Pulmonary artery endothelial cell (primary cell): ENCODE measurements around the gene CXCL16. TPM values are rescaled to one million over a fixed set of nuclear protein-coding genes. Genes with fewer than 3 reads are reported as not detected.

Experiments used
- DNase-seq: peaks from one replicate; pipeline ENCODE4 v3.0.0-alpha.2; 2011; ENCODE audit warnings: low read depth, low spot score
- total RNA-seq: library from RNA; depleted of rRNA; stranded (reverse); fragments of >200 nt; gene quantifications from 2 replicates; pipeline ENCODE4 v1.2.3, GENCODE V29; 2014

Gene CXCL16, protein sequence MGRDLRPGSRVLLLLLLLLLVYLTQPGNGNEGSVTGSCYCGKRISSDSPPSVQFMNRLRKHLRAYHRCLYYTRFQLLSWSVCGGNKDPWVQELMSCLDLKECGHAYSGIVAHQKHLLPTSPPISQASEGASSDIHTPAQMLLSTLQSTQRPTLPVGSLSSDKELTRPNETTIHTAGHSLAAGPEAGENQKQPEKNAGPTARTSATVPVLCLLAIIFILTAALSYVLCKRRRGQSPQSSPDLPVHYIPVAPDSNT
- total RNA-seq: 2.4 and 7.4 TPM in 2 replicates

DNA sequence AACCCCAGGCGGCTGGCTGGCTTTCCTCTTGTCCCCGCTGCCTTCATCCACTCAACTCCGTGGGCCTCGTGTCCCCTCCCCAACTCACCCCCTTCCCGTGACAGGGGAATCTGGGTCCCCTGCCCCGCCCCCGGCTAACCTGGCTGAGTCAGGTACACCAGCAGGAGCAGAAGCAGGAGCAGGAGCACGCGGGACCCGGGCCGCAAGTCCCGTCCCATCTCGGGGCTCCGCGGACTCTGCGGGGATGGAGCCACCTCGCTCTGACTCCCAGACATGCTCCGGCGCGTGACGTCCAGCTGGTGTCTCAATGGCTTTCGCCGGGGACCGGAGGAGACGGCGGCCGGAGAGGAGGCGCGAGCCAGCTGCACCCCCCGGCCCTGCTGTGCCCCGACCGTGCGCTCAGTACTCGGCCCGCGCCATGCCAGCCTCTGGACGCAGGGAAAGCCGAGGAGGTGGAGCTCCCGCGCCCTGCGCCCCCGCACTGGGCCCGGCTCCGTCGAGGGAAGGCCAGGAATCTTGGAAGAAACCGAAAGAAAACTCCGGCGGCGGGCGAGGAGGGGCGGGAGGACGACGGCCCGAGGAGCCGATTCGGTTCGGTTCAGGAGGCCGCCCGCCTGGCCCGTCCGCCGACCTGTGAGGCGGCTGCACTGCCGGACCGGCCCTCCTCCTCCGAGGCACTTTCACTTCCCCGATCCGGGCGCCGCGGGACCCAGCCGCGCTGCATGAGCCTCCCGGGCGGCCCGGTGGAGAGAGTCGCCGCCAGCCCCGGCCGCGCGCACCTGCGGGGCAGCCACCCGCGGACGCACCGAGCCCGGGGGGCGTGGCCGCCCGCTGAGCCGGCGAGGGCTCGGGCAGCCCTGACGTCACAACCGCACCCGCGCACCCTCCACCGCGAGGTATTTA lies at the start of gene CXCL16, which contains the start of gene ZMYND15:
Gene CXCL16, minus strand, starts transcription at position 807 of the 903 bp plus-strand sequence. Its CDS starts 589 bp downstream, at position 218.
Gene ZMYND15, plus strand, starts transcription at position 712 of the 903 bp plus-strand sequence. CDS start 716 bp downstream, outside the sequence.
- no peak for DNase-seq

DNA sequence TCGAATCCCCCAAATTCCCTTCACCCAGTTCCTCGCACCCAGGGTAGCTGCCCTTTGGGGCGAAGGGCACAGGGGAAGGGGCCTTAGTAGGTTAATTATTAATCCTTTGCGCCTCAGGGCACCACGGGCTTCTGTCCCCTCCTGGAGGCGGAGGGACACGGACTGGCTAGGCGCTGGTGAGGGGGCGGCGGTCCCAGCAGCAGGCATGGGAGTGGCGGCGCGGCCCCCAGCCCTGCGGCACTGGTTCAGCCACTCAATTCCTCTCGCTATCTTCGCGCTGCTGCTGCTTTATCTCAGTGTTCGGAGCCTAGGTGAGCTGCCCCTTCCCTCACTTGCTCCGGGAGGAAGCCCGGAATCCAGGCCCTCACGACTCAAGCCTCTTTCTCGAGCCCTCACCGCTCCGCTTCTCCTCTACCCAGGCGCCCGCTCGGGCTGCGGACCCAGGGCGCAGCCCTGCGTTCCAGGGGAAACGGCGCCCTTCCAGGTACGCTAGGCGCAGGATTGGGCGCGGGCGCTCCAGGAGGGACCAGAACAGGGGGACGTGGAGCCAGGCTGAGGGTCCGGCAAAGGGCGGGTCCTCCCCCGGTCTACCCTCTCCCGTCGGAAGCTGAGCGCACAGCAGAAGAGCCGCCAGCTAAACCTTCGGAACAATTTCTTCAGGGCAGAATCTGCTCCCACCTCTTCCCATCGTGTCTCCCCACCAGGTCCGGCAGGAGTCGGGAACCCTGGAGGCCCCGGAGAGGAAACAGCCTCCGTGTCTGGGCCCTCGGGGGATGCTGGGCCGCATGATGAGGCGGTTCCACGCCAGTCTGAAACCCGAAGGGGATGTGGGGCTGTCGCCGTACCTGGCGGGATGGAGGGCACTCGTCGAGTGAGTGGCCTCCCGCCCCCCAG lies 49.3 kb upstream of the CXCL16 start, which contains the start of gene GLTPD2:
Gene GLTPD2, plus strand, starts transcription at position 158 of the 894 bp plus-strand sequence. Its CDS starts 48 bp downstream, at position 206.
- DNase-seq: no peak

DNA sequence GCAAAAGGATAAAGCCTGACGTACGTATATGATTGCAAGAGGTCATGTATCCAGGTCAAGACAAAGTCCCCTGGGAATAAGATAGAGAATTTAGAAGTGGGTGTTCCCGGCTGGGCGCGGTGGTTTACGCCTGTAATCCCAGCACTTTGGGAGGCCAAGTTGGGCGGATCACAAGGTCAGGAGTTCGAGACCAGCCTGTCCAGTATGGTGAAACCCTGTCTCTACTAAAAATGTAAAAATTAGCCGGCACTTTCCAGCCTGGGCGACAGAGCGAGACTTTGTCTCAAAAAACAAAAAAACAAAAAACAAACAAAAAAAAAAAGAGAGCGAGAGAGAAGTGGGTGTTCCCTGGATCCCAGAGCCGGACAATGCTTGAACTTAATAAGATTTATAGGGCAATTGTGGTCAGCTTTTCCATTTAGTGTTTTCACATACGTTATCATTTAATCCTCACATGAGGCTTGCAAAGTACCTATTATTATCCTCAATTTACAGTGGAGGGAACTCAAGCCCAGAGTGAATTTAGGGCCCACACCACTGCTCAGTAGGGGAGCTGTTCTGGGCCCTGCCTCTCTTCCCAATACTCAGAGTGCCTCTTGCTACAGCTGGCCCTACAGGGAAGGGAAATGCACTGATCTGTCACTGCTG lies 48.6 kb upstream of the CXCL16 start:
- no peak for DNase-seq

DNA sequence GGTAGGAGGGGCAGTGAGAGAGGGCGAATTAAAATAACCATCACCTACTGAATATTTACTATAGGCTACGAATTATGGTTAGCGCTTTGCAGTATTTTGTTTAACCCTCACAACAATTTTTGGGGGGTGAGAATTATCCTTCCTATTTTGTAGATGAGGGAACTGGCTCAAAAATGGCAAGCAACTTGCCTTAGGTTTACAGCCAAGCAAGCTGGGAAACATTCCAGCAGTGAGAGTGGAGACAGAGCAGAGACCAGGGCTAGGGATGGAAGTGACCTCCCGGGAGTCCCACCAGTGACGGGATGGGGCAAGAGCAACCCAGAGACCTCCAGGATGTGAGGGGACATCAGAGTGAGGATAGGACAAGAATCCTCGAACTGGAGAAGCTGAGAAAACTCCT lies 46.8 kb upstream of the CXCL16 start:
- no peak for DNase-seq

DNA sequence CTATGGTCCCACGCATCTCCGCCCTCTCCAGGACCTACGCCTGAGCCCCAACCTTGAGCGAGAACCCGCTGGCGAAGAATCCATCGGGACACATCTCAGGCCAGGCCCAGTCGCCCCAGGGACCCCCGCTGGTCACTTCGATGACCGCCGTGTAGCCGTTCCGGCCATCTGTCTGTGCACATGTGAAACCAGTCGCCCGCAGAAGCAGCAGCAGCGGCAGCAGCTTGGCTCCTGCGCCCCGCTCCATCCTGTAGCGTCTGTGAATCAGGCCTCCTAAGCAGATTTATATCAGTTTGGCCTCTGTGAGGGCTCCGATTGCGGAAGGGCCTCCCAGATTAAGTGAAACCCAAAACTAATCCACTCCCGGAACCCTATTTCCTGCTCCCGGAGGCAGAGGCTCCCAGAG lies 46.4 kb upstream of the CXCL16 start, which contains the start of gene VMO1:
Gene VMO1, minus strand, starts transcription at position 259 of the 406 bp plus-strand sequence. Its CDS starts 12 bp downstream, at position 247.
- no peak for DNase-seq

DNA sequence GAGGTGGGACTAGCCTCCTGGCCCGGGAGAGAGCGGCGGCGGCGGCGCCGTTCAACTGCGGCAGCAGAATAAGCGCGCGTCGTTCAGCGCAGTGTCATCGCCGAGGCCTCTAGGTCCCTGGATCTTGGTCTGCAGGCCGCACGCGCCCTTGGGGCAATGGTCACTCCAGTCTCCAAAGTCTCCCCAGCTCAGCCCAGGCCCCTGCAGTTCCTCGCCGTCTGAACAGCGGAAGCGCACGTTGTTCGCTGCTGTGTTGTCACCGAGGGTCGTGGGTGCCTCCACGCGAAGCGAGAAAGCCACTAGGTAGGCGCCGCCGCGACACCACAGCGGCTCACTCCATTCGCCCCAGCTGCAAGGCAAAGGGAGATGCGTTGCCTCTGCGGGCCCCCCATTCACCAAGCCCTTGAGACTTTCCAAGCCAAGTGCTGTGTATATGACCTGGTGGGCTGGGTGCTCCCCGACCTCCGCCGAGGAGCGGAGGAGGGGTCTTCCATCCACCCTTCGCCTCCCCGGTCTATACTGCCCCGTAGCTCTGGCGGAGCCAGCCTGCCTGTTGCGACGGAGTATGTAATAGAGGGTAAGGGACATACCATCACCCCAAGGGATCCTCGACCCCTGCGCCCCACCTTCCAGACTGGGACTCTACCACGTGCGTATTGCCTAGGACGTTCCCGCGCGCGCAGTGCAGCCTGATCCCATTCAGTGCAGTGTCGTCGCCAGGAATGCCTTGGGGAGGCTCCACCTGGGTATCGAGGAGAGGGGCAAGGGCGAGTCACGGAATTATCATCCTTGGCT lies 45.8 kb upstream of the CXCL16 start:
- DNase-seq: no peak

DNA sequence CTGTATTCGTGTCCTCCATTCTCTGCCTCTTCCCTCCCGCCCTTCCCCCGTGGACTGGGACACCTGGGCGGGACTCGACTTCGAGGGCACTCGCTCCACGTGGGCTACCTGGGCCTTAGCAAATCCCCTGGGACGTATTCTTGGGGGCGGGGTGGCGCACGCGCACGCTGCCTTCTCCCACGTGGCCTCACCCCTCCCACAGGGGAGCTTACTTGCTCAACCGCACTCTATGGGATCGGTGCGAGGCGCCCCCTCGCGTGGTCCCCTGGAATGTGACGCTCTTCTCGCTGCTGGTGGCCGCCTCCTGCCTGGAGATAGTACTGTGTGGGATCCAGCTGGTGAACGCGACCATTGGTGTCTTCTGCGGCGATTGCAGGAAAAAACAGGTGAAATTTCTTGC lies 42.9 kb upstream of the CXCL16 start:
- DNase-seq: no peak

DNA sequence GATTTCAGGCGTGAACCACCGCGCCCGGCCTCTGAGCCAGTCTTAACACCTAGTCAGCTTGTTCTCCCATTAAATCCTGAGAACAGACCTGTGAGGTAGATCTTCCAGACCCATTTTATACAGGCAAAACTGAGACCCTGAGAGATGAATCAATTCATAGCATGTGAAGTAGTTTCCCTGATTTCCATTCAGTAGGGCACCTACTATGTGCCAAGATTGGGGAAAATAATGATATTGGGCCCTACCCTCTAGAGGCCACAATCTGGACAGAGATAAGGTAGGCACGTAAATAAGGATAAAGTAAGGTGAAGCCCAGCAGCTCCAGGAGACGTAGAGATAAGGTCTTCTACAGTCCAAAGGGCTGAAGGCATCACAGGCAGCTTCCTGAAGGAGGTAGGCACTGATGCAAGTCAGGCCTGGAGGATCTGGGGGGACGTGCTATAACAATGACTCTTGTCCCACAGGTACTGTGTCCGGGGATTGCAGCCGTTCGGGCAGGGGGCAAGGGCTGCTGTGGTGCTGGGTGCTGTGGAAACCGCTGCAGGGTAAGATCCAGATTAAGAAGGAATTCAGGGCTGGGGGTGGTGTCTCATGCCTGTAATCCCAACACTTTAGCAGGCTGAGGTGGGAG lies 40.7 kb upstream of the CXCL16 start:
- no peak for DNase-seq

DNA sequence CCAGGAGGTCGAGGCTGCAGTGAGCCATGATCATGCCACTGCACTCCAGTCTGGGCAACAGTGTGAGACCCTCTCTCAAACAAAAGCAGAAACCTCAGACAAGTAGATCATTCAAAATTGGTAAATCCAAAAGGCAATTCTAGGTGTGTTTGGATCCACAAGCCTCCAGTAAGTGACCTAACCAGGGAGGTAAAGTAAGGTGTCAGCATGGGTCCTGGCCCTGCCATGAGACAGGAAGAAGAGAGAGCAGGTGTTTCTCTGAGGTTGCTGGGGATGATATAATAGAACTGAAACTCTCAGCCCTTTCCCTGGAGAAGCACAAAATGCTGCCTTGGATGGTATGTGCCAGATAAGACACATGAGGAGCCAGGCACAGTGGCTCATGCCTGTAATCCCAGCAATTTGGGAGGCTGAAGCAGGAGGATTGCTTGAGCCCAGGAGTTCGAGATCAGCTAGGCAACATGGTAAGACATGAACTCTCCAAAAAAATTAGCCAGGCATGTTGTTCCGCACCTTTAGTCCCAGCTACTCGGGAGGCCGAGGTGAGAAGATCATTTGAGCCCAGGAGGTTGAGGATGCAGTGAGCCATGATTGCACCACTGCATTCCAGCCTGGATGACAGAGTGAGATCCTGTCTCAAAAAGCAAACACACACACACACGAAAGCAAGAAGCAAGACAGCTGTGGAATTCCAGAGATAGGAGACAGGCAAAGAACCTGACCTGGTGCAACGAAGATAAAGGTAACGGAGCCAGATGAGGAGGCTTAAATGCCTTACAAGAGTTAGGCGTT lies 38.4 kb upstream of the CXCL16 start:
- no peak for DNase-seq

DNA sequence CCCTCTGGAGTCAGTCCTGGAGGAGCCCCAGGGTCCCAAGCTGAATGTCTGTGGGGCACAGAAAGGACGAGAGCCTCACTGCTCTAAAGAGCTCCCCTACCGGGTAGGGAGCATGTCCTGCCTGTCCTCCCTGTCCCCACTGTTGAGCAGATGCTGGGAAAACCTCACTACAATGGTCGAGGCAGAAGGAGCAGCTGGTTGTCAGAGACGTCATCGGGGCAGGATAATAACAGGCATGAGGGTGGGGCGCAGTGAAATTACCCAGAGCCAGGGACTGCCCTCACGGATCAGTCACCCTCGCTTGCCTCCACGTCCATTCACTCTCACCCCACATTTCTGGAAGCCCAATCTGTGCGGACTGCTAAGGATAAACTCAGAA lies 32.5 kb upstream of the CXCL16 start:
- no peak for DNase-seq

DNA sequence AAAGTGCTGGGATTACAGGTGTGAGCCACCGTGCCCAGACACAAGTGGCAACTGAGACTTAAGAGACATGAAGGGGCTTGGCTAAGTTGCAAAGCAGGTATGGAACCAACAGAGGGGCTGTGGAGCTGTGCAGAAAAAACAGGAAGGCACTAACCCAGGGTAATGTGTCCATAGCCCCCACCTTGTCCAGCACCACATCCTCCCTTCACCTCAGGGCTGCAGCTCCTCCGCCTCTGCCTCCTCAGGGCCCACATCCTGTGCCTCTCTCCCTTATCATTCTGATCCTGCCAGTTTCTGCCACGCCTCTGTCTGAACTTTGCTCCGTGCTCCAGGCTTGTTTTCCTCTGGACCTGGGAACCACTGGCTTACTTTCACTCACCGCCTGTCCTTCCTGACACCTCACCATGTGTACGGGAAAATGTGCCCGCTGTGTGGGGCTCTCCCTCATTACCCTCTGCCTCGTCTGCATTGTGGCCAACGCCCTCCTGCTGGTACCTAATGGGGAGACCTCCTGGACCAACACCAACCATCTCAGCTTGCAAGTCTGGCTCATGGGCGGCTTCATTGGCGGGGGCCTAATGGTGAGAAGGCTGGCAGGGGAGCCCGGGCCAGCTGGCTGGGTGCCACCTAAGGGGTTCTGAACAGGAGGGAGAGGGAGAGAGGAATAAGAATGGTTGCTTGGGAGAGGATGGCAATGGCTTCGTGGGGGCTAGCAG lies 31.9 kb upstream of the CXCL16 start, which contains the start of gene TM4SF5:
Gene TM4SF5, plus strand, starts transcription at position 368 of the 716 bp plus-strand sequence. Its CDS starts 37 bp downstream, at position 405.
- no peak for DNase-seq

DNA sequence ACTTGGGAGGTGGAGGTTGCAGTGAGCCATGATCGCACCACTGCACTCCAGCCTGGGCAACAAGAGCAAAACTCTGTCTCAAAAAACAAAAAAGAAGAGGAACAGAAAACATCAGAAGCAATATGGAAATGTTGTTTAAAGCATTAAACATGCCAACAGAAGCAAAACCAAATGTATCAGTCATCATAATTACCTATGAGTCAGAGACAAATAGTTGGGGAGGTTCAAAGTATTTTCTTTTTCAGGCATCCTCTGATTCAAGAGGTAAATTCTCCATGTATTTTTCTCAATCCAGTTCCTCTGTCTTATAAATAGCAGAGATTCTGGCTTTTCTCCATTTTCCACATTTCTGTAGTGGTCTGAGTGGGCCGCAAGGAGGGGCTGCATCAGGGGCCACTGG lies 29.9 kb upstream of the CXCL16 start:
- DNase-seq: no peak

DNA sequence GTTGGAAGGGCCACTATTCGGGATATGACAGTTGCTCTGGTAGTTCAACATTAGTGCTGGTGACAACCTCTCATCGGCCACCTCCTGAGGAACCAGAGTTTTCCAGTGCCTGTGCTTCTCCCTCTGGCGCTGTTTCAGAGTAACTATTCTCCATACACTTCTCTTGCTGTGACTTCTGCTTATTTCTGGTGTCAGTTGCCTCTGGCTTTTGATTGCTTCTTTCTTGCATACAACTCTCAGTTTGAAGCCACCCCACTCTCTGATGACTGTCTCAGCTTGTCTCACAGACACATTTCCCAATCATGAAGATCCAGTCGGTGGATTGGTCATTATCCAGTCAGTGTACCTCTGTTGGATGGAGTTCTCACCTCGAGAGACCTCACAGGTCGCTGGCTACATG lies 28.6 kb upstream of the CXCL16 start:
- DNase-seq: no peak

DNA sequence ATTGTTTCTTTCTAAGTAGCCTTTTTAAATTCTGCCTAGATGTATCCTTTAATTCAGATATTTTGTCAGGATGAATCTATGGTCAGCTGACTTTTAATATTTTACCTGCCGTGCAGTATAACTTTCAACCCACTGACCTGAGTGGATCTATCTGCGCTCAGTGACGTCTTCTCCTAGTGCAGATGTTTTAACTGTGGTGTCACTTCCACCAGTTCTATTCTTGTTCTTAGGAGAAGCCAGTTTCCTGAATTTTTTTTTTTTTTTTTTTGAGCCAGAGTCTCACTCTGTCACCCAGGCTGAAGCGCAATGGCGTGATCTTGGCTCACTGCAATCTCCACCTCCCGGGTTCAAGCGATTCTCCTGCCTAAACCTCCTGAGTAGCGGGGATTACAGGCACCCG lies 27.0 kb upstream of the CXCL16 start:
- DNase-seq: no peak

DNA sequence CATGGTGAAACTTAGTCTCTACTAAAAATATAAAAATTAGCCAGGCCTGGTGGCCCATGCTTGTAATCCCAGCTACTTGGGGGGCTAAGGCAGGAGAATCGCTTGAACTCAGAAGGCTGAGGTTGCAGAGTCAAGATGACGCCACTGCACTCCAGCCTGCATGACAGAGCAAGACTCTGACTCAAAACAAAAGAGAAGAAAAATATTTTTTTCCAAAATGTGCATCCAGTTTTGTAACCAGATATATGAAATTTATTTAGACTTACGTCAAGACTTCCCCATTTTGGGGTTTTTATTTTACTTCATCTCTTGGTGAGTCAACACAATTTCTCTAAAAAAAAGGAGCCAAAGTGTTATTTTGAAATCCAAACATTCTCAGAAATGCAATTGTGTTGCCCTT lies 26.5 kb upstream of the CXCL16 start:
- no peak for DNase-seq

DNA sequence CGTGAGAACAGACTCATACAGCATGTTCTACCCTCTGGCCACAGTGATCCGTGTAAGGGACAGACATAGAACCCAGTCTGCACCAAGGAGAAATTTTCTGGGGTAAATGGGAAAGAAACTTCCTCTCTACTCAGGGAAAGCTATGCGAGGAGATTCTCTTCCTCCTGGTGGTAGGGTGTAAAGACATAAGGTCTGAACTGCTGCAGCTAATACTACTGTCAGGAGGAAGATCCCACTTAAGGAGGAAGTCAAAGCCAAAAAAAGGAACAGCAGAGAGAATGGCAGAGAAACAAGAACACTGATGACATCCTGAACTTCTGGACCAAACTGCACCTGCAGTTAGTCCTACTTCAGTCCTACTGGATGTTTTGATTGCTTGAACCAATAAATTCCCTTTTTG lies 24.9 kb upstream of the CXCL16 start:
- DNase-seq: no peak

DNA sequence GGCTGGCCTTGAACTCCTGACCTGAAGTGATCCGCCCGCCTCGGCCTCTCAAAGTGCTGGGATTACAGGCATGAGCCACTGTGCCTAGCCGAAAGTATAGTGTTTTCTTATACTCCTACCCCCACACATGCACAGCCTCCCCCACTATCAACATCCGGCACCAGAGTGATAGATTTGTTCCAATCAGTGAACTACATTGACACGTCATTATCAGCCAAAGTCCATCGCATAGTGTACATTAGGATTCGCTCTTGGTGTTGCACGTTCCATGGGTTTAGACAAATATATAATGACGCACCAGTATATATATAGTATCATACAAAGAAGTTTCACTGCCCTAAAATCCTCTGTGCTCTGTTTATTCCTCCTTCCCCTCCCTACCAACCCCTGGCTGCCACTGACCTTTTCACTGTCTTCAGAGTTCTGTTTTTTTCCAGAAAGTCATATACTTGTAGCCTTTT lies 20.1 kb upstream of the CXCL16 start:
- DNase-seq: no peak

DNA sequence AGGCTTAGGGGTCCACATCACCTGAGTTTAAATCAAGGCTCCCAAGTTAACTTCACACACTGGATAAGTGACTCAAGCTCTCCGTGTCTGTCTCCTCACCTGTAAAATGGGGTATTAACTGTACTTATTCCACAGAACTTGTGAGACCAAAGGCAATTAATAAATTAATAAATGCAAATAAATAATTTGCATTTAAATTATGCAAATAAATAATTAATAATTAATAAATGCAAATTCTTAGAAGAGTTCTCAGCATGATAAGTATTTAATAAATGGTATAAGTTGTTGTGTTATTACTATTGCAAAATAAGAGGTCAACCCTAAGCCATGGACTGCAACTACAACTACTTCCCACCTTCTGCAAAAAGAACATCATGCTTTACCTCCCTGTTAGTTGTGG lies 13.7 kb upstream of the CXCL16 start:
- DNase-seq: no peak
